Suppressor macrophage (primary cell): Measurements from ENCODE around the gene INHBA.

Source experiments
- DNase-seq, 4 experiments: peaks; one replicate each; pipeline ENCODE4 v3.0.0-alpha.2; 2020 to 2022

INHBA gene

GRCh38 chr7:41688906-41689305 lies 14.0 kb downstream of the INHBA start:
- DNase-seq: no peak

GRCh38 chr7:41688012-41688625 lies 14.8 kb downstream of the INHBA start:
- no peak for DNase-seq

- peak in 2 of 4 experiments; percentile 14 to 41 for DNase-seq
These were observed 17.2 kb downstream of the INHBA start for GRCh38 chr7:41685684-41686083.

DNA sequence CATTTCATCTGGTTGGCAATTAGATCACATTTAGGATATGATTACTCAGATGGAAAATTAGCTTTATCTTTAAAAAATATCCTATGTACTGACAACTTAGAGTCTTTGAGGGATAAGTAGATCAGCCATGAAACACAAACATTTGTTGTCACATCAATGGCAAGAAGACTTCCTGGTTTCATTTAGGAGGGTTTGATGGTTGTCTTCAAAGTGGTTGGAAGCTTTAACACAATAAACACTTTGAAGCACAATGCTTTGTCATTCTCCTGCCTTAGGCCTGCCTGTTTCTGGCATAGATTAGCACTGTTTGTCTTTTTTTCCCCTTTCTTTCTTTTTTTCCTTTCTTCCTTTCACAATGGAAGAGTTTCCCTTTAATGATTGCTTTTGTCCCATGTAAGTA lies 20.5 kb downstream of the INHBA start:
- no peak for DNase-seq

DNA sequence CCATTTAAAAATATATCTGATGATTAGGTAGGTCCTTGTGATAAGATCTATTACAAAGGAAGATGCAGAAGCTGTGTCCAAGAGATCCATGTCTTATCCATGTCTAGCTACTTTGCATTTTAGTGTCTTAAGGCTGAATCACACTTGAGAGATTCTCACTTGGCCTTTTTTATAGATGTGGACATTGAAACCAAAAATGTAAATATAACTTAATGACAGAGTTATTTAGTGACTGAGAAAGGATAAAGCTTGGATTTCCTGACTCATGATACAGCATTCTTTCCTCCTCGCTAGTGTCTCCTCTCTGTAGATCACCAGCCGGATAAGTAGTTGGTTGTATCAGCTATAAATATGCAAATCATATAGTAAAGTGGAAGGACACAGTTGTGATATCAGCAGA lies 23.3 kb downstream of the INHBA start:
- no peak for DNase-seq

- DNase-seq: no peak
These were observed 28.3 kb downstream of the INHBA start for GRCh38 chr7:41674505-41675023.

DNA sequence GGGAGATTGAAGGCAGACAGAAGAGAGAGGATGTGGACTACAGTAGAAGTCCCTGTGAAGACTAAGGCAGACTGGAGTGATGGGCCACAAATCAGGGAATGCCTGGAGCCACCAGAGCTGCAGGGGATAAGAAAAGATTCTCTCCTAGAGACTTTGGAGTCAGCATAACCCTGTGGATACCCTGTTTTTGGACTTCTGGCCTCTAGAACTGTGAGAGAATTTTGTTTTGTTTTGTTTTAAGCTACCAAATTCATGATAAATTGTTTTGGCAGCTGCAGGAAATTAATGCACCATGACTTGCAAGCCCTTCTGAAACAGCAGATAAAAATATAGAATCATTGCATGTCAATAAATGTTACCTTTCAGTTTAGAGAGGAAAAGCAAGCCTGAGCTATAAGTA lies 41.3 kb downstream of the INHBA start:
- DNase-seq: no peak

DNA sequence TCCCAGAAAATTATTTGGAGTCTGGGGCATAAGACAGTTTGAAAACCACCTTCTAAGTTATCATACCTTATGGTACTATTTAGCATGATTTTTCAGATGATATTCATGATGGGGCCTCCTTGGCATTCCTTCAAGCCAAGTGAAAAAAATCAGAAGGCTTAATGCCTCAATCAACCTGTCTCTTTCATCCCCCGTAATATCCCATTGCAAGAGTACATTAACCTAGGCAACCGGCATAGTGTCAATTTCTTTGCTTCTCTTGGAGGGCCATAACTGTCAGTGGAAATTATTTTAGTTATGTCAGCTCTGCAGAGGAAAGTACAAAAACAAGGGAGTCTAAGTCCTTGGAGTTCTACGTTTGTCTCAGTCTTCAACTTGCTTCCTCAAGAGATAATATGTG lies 43.4 kb downstream of the INHBA start:
- DNase-seq: no peak

DNA sequence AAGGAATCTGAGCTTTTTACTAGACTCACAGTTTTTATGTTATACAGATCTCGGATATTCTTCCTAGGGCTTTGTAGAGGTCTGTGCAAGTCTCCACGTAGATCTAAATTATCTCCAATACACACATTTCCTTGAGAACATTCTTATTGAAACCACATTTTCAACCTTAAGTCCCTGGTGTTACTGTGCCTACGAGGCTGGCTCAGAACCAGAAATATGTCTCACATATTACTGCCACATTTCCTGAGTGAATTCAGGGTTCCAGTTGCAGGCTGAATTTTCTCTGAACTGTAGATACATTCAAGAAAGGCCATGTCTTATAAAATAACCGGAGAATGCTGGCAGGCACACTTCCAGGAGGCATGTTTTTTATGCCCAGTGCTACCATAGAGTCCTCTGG lies 46.5 kb downstream of the INHBA start:
- no peak for DNase-seq

GRCh38 chr7:41655426-41655825 lies 47.5 kb downstream of the INHBA start:
- DNase-seq: no peak

DNA sequence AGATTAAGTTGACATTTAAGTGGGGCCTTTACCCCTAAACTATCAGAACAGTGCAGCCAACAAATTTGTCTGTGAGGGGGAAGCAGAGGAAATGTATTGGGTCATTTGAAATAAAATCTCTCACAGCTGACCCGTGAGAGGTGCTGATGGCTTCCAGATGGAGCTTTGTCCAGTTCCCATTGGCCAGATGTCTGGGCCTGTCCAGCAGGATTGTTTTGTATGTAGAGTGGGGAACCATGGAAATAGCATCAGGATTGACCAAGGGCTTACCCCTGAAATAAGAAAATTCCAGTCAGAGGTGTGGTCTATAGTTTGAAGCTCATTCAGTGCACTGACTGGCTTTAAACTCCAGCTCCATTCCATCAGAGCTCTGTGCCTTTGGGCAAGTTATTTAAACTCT lies 50.6 kb downstream of the INHBA start:
- DNase-seq: no peak

DNA sequence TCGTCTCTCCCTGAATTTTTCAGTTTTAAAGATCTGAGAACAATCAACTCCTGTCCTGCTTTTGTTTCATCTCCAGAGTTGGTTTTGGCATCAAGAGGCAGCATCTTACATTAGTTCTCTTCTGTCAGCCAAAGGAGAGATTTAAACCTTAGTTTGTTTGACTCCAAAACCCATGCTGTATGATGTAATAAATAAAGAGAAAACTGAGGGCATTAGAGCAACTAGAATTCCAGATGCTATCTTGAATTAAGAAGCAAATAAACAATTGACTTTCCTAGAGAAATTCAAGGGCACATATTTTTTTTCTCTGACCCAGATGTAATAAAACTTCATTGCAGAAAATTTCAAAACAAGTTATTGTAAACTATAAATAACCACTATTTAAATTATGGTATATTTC lies 54.4 kb downstream of the INHBA start:
- no peak for DNase-seq

DNA sequence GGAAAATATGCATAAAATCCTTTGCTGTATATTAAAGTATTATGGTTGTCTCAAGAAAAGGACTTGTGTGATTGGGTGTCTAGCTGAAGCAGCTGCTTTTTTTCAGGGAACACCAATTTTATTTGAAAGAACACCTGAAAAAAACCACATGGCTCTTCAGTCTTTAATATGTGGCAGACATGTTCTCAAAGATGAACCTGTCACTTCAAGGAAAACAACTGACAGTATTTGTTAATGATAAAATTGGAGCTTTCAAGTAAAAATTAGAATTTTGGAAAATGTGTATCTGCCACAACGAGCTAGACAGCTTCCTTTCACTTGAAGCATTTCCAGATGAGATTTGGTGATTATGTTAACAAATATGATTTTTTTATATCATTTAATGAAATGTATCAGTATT lies 59.3 kb downstream of the INHBA start:
- DNase-seq: no peak

DNA sequence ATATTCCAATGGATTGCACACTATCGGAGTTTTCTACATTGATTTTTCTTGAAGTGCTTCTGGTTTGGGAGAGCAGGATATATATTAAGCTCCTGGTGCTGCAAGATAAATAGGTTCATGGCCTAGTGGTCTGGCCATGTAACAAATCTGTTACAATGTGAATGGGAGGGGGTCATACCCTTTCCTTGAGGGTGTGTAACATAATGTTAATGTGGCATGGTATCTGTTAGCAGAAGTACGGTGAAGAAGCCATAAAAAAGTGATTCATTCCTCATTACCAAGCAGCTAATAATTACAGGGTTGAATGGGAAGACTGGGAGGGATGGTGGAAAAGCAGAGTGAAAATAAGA lies 61.2 kb downstream of the INHBA start:
- DNase-seq: no peak

DNA sequence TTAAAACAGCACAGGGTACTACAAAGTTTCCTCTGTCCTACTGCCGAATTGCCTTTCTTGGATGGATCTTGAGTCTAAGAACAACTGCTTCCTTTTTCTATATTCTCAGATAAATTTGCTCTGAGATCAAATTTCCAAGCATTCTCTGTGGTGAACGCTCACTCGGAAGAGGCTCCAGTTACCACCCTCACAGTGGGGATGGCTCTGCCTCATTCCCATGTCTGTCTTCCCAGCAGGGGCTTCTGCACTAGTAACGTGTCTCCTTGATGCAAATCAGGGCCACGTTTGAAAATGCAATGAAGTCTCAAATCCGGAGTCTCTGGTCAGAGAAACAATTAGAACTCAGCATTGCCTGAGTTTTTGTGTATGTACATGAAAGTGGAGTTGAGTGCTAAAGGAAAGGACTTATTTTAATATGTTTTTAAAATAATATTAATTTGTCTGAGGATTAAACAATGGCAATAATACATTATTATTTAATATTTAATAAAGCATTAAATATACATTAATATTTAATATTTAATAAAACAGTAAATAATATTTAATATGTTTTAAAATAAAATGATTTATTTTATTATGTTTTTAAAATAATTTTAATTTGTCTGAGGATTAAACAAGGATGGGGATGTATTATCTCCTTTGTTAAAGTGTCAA lies 61.8 kb downstream of the INHBA start:
- no peak for DNase-seq

GRCh38 chr7:41640487-41640886 lies 62.4 kb downstream of the INHBA start:
- no peak for DNase-seq

GRCh38 chr7:41637049-41637448 lies 65.8 kb downstream of the INHBA start:
- no peak for DNase-seq
